GM18505 (cell line): ENCODE results near the gene C2orf78.
"Not testable (repeated sequence)": the region's sequence is repeated elsewhere in the genome, so short reads cannot be mapped to it uniquely, and the experiment has no call there.

Experiments
- ATAC-seq: cut with Tn5 transposase; IDR thresholded peaks from one replicate; pipeline ENCODE4 v1.9.1; 2021; ENCODE audit not compliant: unreplicated experiment
- POLR2A ChIP-seq: IDR thresholded peaks from 4 replicates; pipeline ENCODE4 v1.6.1; 2011; ENCODE audit warnings: borderline replicate concordance; ENCODE audit not compliant: insufficient read depth, insufficient read length; ENCODE audit errors: extremely low read depth

The C2orf78 gene

GRCh38 chr2:73770725-73771124 is 13.3 kb upstream of the C2orf78 start:
- no peak for ATAC-seq
- TF ChIP-seq POLR2A, result no peak

DNA sequence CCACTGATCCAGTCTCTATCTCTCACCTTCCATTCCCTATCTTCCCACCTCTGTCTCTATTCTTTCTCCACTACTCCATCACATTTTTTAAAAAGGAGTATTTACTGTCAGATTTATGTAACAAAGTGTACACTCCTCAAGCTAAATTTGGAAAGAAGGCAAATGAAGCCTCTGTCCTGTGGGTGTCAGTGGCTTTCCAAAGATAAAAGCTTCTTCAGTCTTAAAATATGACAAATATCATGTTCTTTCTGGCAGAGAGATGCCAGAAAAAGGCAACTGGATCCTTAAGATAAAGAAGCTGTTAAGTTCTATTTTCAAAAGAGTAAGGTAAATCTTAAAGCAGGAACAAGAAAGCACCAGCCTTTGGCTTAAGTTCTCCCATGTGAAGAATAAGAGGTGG is 11.2 kb upstream of the C2orf78 start:
- ATAC-seq, result no peak
- TF ChIP-seq POLR2A, result no peak

GRCh38 chr2:73776381-73776780 is 7.6 kb upstream of the C2orf78 start:
- ATAC-seq, result no peak
- no peak for TF ChIP-seq POLR2A

GRCh38 chr2:73776869-73777519 is 7.0 kb upstream of the C2orf78 start:
- no peak for TF ChIP-seq POLR2A
- no peak for ATAC-seq

GRCh38 chr2:73778867-73779466 is 5.0 kb upstream of the C2orf78 start:
- not testable (repeated sequence) for ATAC-seq

- TF ChIP-seq POLR2A, result peak; percentile 93
- peak; percentile 94 for ATAC-seq
Measured at GRCh38 chr2:73779467-73780236, 4.3 kb upstream of the C2orf78 start, which contains the start of gene DUSP11. DUSP11 (minus strand) TSS chr2:73780103; CDS start chr2:73779974, 129 bp downstream.

- no peak for TF ChIP-seq POLR2A
- ATAC-seq, result no peak
Measured at GRCh38 chr2:73780237-73780582, 3.8 kb upstream of the C2orf78 start.

- not testable (repeated sequence) for ATAC-seq
Measured at GRCh38 chr2:73783402-73783801, 581 bp upstream of the C2orf78 start.

DNA sequence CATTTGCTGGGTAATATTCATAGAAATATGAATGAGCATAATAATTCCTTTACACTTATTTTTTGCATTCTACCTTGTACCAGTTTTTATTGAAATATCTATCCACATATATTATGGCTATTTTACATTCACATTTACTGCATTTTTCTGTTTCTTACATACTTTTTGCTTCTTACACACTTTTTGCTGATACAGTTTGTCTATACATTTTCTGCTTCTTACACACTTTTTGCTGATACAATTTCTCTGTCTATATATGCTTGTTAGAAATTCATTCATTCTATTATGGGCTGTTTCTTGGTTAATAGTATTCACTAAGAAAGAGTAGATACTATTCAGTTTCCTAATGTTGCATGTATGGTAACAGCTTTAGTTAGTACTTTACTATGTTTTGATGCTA is 27.9 kb downstream of the C2orf78 start:
- no peak for TF ChIP-seq POLR2A
- no peak for ATAC-seq

DNA sequence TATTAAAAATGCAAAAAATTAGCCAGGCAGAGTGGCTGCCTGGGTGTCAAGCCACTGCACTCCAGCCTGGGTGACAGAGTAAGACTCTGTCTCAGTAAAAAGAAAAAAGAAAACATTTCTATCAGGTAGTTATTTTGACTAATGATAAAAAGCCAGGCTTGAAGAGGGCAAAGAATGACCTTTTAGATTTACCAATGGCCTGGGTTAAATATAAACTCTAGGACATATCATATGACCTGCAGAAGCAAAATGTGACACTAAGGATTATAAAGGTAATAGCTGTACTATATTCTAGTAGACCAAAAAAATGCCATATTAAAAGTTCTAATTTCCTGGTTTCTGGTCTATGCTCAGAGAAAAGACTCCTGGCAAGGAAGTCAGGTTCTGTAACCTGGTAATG is 28.7 kb downstream of the C2orf78 start:
- no peak for TF ChIP-seq POLR2A
- ATAC-seq, result no peak

GRCh38 chr2:73818296-73818695 is 34.3 kb downstream of the C2orf78 start:
- ATAC-seq, result no peak
- no peak for TF ChIP-seq POLR2A

GRCh38 chr2:73821227-73821626 is 37.2 kb downstream of the C2orf78 start:
- ATAC-seq, result peak; percentile 69
- no peak for TF ChIP-seq POLR2A

DNA sequence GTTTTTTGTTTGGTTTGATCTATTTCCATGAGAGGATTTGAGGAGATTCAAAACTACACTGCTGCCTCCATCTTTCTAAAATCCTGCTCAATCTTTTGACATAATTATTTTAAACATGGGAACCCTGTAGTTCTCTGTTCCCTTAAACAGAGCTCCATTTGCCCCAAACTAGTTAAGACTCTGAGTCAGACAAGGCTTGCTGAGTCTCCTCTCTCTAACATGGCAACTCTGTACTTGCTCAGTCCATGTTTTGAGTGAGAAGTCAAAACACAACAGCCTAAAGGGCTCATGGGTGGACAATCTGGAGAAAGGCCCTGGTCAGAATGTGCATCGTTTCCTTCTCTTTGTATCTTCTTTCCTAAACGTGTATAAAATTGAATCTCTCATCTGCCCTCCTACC is 37.7 kb downstream of the C2orf78 start:
- TF ChIP-seq POLR2A, result no peak
- ATAC-seq, result no peak

GRCh38 chr2:73822276-73822675 is 38.3 kb downstream of the C2orf78 start:
- ATAC-seq, result peak; percentile 55
- no peak for TF ChIP-seq POLR2A

GRCh38 chr2:73822991-73823390 is 39.0 kb downstream of the C2orf78 start:
- no peak for ATAC-seq
- no peak for TF ChIP-seq POLR2A

GRCh38 chr2:73823416-73823815 is 39.4 kb downstream of the C2orf78 start:
- no peak for TF ChIP-seq POLR2A
- no peak for ATAC-seq
